Hepatocyte (in vitro differentiated cells): ENCODE data around the gene GPBAR1. TPM values are rescaled to one million over a fixed set of nuclear protein-coding genes. Genes with fewer than 3 reads are reported as not detected.
A peak's percentile ranks its signal among the peaks of the same experiment; 100 is the strongest.
"Not testable (repeated sequence)": the region's sequence is repeated elsewhere in the genome, so short reads cannot be mapped to it uniquely, and the experiment has no call there.

Experiments
- DNase-seq: peaks from one replicate; pipeline ENCODE4 v3.0.0-alpha.2; 2016; ENCODE audit warnings: low spot score
- H2AFZ ChIP-seq: fragments of 200-600 bp; sonication (generic); 2 replicates; pipeline ENCODE4 v1.6.0; 2016; ENCODE audit warnings: antibody characterized with exemption, mild to moderate bottlenecking
- H3K27ac ChIP-seq: fragments of 200-600 bp; sonication (generic); 2 replicates; pipeline ENCODE4 v1.5.1; 2016; ENCODE audit warnings: mild to moderate bottlenecking
- H3K27me3 ChIP-seq: fragments of 200-600 bp; sonication (generic); 2 replicates; pipeline ENCODE4 v1.6.1; 2016
- H3K36me3 ChIP-seq: fragments of 200-600 bp; sonication (generic); replicated peaks from 2 replicates; pipeline ENCODE4 v1.5.1; 2016; ENCODE audit warnings: low read depth; ENCODE audit not compliant: insufficient read depth
- H3K4me1 ChIP-seq: fragments of 200-600 bp; sonication (generic); 2 replicates; pipeline ENCODE4 v1.5.1; 2016; ENCODE audit warnings: mild to moderate bottlenecking, moderate library complexity; ENCODE audit not compliant: insufficient read depth
- H3K4me2 ChIP-seq: fragments of 200-600 bp; sonication (generic); 2 replicates; pipeline ENCODE4 v1.6.0; 2016
- H3K4me3 ChIP-seq: fragments of 200-600 bp; sonication (generic); 2 replicates; pipeline ENCODE4 v1.5.1; 2016; ENCODE audit warnings: mild to moderate bottlenecking
- H3K79me2 ChIP-seq: fragments of 200-600 bp; sonication (generic); 2 replicates; pipeline ENCODE4 v1.6.0; 2017; ENCODE audit warnings: mild to moderate bottlenecking
- H3K9me2 ChIP-seq: fragments of 200-600 bp; sonication (generic); replicated peaks from 2 replicates; pipeline ENCODE4 v1.6.0; 2017; ENCODE audit warnings: mild to moderate bottlenecking; ENCODE audit not compliant: insufficient read depth
- H3K9me3 ChIP-seq: fragments of 200-600 bp; sonication (generic); 2 replicates; pipeline ENCODE4 v1.5.1; 2016; ENCODE audit warnings: low read depth, mild to moderate bottlenecking
- H4K20me1 ChIP-seq: fragments of 200-600 bp; sonication (generic); 2 replicates; pipeline ENCODE4 v1.6.0; 2016; ENCODE audit warnings: mild to moderate bottlenecking; ENCODE audit not compliant: insufficient read depth, poor library complexity, severe bottlenecking
- EZH2 ChIP-seq: fragments of 200-600 bp; sonication (generic); IDR thresholded peaks from 2 replicates; pipeline ENCODE4 v1.6.1; 2016; ENCODE audit warnings: antibody characterized with exemption, mild to moderate bottlenecking, borderline replicate concordance
- EZH2phosphoT487 ChIP-seq: fragments of 200-600 bp; sonication (generic); IDR thresholded peaks from one replicate; pipeline ENCODE4 v1.6.1; 2018; ENCODE audit warnings: antibody characterized with exemption, mild to moderate bottlenecking, low read depth, moderate library complexity; ENCODE audit not compliant: unreplicated experiment, severe bottlenecking
- WGBS: methylation state at CpG from one replicate; pipeline ENCODE4 v1.1.6; 2016; ENCODE audit warnings: low lambda C conversion rate; ENCODE audit errors: missing lambda C conversion rate; 5-methylcytosine and 5-hydroxymethylcytosine counted together
- polyA plus RNA-seq: library from polyadenylated mRNA; unstranded; fragments of >200 nt; fragmentation: Nextera tagmentation; extraction: Ambion mirVana; gene quantifications from 2 replicates; pipeline ENCODE4 v1.2.1, GENCODE V29; 2016
- total RNA-seq: library from RNA; depleted of rRNA; stranded (reverse); fragments of >200 nt; gene quantifications from 2 replicates; pipeline ENCODE4 v1.2.3, GENCODE V29; 2014
- TF ChIP-seq, protein P1 (sequence below): fragments of 200-600 bp; sonication (generic); IDR thresholded peaks from 2 replicates; pipeline ENCODE4 v1.5.1; 2016; ENCODE audit warnings: antibody characterized with exemption, mild to moderate bottlenecking; ENCODE audit not compliant: poor library complexity

Gene GPBAR1
- total and polyA plus RNA-seq, 2 experiments from 2014 or later: 6.1 to 23.4 TPM

DNA sequence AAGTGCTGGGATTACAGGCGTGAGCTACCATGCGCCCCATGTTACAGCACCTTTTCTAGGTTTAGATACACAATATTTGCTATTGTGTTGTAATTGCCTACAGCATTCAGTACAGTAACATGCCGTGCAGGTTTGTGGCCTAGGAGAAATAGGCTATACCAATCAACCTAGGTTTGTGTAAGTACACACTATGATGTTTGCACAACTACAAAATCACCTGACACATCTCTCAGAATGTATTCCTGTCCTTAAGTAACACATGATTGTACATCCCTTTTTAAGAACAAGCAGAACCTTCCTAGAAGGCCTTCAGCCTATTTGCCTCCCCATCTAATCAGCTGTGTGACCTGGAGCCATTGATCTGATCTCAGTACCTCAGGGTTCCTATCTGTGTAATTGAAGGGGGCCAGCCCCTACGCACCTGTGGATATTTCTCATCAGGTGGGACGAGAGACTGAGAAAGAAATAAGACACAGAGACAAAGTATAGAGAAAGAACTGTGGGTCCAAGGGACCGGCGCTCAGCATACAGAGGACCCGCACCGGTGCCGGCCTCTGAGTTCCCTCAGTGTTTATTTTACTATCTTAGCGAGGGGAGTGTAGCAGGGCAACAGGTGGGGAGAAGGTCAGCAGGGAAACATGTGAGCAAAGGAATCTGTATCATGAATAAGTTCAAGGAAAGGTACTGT is 50.2 kb downstream of the GPBAR1 start:
- peaks cover 25% of the 10 kb centered on the region for H3K4me1 ChIP-seq
- no peaks in the 10 kb centered on the region for H3K27me3 ChIP-seq
- peak overlapping the region; percentile 96 for H3K27ac ChIP-seq
- no peaks in the 10 kb centered on the region for H3K36me3 ChIP-seq
- peak overlapping the region; percentile 64 for H3K4me2 ChIP-seq
- H2AFZ ChIP-seq: no peak overlapping the region
- 42% methylated on average over 11 of the region's 11 CpGs for whole genome bisulfite sequencing
- no peak overlapping the region for H3K4me3 ChIP-seq
- H3K9me2 ChIP-seq: no peaks in the 10 kb centered on the region
- no peaks in the 10 kb centered on the region for H3K79me2 ChIP-seq
- no peak for TF ChIP-seq EZH2phosphoT487
- no peak for TF ChIP-seq EZH2
- TF ChIP-seq, protein P1, sequence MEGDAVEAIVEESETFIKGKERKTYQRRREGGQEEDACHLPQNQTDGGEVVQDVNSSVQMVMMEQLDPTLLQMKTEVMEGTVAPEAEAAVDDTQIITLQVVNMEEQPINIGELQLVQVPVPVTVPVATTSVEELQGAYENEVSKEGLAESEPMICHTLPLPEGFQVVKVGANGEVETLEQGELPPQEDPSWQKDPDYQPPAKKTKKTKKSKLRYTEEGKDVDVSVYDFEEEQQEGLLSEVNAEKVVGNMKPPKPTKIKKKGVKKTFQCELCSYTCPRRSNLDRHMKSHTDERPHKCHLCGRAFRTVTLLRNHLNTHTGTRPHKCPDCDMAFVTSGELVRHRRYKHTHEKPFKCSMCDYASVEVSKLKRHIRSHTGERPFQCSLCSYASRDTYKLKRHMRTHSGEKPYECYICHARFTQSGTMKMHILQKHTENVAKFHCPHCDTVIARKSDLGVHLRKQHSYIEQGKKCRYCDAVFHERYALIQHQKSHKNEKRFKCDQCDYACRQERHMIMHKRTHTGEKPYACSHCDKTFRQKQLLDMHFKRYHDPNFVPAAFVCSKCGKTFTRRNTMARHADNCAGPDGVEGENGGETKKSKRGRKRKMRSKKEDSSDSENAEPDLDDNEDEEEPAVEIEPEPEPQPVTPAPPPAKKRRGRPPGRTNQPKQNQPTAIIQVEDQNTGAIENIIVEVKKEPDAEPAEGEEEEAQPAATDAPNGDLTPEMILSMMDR: no peak
- H3K9me3 ChIP-seq: no peaks in the 10 kb centered on the region
- H4K20me1 ChIP-seq: no peaks in the 10 kb centered on the region
- no peak for DNase-seq

DNA sequence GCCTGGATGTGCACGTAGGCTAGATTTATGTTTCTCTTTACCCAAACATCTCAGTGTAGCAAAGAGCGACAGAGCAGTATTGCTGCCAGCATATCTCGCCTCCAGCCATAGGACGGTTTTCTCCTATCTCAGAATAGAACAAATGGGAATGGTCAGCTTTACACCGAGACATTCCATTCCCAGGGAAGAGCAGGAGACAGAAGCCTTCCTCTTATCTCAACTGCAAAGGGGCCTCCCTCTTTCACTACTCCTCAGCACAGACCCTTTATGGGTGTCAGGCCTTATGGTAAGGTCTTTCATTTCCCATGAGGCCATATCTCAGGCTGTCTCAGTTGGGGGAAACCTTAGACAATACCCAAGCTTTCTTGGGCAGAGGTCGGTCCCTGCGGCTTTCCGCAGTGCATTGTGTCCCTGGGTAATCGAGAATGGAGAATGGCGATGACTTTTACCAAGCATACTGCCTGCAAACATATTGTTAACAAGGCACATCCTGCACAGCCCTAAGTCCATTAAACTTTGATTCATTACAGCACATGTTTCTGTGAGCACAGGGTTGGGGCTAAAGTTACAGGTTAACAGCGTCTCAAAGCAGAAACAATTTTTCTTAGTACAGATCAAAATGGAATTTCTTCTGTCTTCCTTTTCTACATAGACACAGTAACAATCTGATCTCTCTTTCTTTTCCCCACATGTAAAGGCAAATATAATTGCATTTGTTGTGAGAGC is 50.9 kb downstream of the GPBAR1 start:
- not testable (repeated sequence) for H3K9me3 ChIP-seq, H3K4me3 ChIP-seq, H2AFZ ChIP-seq, H3K9me2 ChIP-seq, H3K79me2 ChIP-seq, H3K36me3 ChIP-seq, H3K27me3 ChIP-seq, H4K20me1 ChIP-seq
- peak; percentile 46 for DNase-seq
- WGBS: 14% methylated on average over 11 of the region's 11 CpGs
- H3K4me1 ChIP-seq: peaks cover 29% of the 10 kb centered on the region
- H3K4me2 ChIP-seq: peak overlapping the region; percentile 64
- peak overlapping the region; percentile 96 for H3K27ac ChIP-seq

DNA sequence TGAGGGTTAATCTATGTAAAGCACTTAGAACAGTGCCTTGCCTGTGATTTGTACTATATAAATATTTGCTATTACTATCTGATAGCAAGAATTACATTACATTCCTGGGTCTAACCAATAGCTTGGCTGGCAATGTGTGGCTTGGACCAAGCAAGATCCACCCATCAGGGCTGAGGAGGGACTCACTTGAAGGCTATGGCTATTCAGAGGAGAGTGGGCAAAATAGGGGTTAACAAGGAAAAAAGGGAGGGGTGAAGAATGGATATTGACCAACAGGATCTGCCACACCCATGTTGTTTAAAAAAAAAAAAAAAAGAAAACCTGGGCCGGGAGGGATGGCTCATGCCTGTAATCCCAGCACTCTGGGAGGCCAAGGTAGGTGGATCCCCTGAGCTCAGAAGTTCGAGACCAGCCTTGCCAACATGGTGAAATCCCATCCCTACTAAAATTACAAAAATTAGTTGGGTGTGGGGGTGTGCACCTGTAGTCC is 51.5 kb downstream of the GPBAR1 start:
- 36% methylated on average over 2 of the region's 2 CpGs for WGBS
- H3K9me3 ChIP-seq: no peaks in the 10 kb centered on the region
- H3K9me2 ChIP-seq: no peaks in the 10 kb centered on the region
- peak overlapping the region; percentile 96 for H3K27ac ChIP-seq
- TF ChIP-seq EZH2phosphoT487: no peak
- TF ChIP-seq EZH2: no peak
- TF ChIP-seq, protein P1: no peak
- H3K4me1 ChIP-seq: peaks cover 33% of the 10 kb centered on the region
- no peaks in the 10 kb centered on the region for H3K79me2 ChIP-seq
- H3K27me3 ChIP-seq: no peaks in the 10 kb centered on the region
- H4K20me1 ChIP-seq: no peaks in the 10 kb centered on the region
- peak overlapping the region; percentile 64 for H3K4me2 ChIP-seq
- DNase-seq: peak; percentile 82
- no peaks in the 10 kb centered on the region for H3K36me3 ChIP-seq
- no peak overlapping the region for H3K4me3 ChIP-seq
- no peak overlapping the region for H2AFZ ChIP-seq

DNA sequence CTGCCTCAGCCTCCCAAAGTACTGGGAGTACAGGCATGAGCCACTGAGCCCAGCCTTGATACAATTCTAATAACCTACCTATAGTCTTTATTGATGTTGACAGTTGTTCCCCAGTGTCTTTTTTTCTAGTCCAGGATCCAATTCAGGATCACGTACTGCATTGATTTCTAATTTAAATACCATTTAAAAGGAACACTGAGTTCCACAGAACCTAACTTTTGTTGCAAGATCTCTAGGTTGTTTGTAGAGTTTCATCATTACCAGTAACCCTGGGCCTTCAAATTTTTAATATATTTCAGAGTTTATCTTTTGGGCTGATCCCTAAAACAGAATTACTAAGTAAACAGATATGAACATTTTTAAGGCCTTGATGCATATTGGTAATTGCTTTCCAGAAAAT is 52.5 kb downstream of the GPBAR1 start:
- Histone ChIP-seq H3K27me3 (no peaks in the 10 kb centered on the region), H3K27ac (peak overlapping the region; percentile 96), H3K9me2 (no peaks in the 10 kb centered on the region), H3K79me2 (no peaks in the 10 kb centered on the region), H3K4me1 (peaks cover 37% of the 10 kb centered on the region), H3K9me3 (no peaks in the 10 kb centered on the region), H2AFZ (no peak overlapping the region), H4K20me1 (no peaks in the 10 kb centered on the region), H3K4me3 (no peak overlapping the region), H3K4me2 (no peak overlapping the region), H3K36me3 (no peaks in the 10 kb centered on the region)
- 77% methylated on average over 1 of the region's 1 CpG for WGBS
- no peak for TF ChIP-seq EZH2phosphoT487
- no peak for TF ChIP-seq EZH2
- TF ChIP-seq, protein P1: no peak
- DNase-seq: no peak
